Astrocyte of the spinal cord (primary cell): ENCODE results near the gene FAM50A.
A peak's percentile ranks its signal among the peaks of the same experiment; 100 is the strongest.

Experiments
- DNase-seq: peaks from one replicate; pipeline ENCODE4 v3.0.0; 2011; ENCODE audit warnings: low read depth, low spot score
- H3K4me3 ChIP-seq: 2 replicates; pipeline ENCODE4 v1.5.1; 2011; ENCODE audit warnings: low read depth, mild to moderate bottlenecking, low read length, moderate library complexity
- in situ Hi-C: cut with HindIII; loops from 2 replicates; pipeline ENCODE4 v1.10.0; 2017; ENCODE audit warnings: low sequenced_read_pairs
- TF ChIP-seq, protein P1 (sequence below): IDR thresholded peaks from 2 replicates; pipeline ENCODE4 v1.5.1; 2012; ENCODE audit warnings: low read depth, mild to moderate bottlenecking, low read length, inconsistent platforms

The FAM50A gene

DNA sequence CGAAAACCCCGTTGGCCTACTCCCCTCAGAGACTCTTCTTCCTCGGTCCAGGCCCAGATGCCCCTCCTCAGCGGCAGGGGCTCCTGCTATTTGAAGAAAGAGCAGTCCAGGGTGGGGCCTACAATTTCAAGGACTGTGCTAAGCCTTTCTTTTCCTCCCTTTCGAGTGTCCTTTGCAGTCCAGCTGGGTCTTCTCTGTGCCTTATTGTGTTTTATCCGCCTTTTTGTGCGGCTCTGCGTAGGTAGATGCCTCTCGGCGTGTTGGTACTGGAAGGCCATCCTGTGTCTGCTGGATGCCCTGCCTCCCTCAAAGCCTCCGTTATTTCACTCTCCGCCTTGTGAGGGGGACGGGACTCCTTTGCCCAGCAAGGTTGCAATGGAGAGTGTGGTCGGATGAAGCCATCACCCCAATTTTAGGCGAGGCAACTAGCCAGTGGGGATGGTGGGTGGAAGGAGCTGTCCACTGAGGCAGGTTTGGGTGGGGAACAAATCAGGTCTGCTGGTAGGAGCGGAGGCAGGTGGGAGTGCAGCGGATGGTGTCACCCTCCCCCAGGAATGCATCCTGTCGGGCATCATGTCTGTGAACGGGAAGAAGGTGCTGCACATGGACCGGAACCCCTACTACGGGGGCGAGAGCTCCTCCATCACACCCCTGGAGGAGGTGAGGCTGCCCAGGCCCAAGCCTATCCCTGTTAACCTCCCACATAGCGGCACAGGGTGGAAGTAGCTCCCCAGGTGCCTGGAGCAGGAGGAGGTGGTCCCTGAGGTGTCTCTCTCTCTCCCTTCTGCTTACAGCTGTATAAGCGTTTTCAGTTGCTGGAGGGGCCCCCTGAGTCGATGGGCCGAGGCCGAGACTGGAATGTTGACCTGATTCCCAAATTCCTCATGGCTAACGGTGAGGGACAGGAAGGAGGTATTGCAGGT, 5.7 kb upstream of the FAM50A start:
- TF ChIP-seq, protein P1, sequence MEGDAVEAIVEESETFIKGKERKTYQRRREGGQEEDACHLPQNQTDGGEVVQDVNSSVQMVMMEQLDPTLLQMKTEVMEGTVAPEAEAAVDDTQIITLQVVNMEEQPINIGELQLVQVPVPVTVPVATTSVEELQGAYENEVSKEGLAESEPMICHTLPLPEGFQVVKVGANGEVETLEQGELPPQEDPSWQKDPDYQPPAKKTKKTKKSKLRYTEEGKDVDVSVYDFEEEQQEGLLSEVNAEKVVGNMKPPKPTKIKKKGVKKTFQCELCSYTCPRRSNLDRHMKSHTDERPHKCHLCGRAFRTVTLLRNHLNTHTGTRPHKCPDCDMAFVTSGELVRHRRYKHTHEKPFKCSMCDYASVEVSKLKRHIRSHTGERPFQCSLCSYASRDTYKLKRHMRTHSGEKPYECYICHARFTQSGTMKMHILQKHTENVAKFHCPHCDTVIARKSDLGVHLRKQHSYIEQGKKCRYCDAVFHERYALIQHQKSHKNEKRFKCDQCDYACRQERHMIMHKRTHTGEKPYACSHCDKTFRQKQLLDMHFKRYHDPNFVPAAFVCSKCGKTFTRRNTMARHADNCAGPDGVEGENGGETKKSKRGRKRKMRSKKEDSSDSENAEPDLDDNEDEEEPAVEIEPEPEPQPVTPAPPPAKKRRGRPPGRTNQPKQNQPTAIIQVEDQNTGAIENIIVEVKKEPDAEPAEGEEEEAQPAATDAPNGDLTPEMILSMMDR, result no peak
- no peak for DNase-seq
- in situ Hi-C loops, result no loop called here
- peak overlapping the region; percentile 71 for H3K4me3 ChIP-seq

DNA sequence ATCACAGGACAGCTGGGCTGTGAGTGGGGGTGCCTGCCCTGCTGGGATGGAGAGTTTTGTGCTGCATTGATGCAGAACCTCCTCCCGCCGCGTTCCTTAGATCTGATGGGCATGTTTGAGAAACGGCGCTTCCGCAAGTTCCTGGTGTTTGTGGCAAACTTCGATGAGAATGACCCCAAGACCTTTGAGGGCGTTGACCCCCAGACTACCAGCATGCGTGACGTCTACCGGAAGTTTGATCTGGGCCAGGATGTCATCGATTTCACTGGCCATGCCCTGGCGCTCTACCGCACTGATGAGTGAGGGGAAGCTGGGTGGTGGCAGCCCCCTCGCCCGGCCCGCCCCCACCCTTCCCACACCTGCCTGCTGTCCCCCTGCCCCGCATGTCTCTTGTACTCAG, 4.1 kb upstream of the FAM50A start:
- TF ChIP-seq, protein P1, result no peak
- no peak for DNase-seq
- in situ Hi-C loops, result no loop called here
- H3K4me3 ChIP-seq, result no peak overlapping the region

DNA sequence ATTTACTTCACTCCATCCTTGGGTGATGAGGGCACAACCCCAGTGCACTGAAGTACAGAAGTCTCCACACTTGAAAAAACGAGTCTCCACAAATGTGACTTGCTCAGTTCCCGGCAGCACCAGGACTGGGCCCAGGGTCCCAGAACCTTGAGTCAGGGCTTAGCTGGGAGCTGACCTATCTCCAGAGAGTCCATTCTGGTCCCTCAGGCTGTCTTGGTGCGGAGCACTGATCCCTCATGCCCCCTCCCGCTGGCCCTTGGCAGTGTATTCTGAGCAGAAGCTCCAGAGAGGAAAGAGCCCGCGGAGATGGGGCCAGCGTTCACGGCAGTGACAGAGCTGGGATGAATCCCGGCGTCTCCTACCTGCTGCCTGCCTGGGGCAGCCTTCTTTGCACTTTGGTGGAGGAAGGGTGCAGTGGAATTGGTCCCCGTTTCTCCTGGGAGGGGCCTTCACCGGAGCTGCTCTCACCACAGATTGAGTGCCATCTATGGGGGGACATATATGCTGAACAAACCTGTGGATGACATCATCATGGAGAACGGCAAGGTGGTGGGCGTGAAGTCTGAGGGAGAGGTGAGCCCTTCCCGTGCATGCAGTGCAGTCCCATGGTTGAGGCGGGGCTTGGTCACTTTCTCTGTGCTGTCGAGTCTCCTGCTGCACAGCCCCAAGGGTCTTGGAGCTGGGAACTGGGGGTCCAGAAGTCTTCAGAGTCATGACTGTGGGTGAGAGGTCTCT, 3.2 kb upstream of the FAM50A start:
- TF ChIP-seq, protein P1, result no peak
- no peak overlapping the region for H3K4me3 ChIP-seq
- in situ Hi-C loops, result no loop called here
- no peak for DNase-seq

DNA sequence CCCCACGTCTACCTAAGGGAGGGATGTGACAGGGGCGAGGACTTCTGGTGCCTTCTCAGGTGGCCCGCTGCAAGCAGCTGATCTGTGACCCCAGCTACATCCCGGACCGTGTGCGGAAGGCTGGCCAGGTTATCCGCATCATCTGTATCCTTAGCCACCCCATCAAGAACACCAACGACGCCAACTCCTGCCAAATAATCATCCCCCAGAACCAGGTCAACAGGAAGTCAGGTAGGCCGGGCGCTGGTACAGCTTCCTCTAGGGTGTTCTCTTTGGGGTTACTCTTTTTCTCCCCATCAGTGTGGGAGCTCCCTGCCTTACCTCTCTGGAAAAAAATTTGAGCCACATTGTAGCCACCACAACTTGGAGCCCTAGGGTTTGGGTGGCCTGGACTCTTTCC, 2.4 kb upstream of the FAM50A start:
- TF ChIP-seq, protein P1, result no peak
- DNase-seq, result no peak
- in situ Hi-C loops, result no loop called here
- no peak overlapping the region for H3K4me3 ChIP-seq

DNA sequence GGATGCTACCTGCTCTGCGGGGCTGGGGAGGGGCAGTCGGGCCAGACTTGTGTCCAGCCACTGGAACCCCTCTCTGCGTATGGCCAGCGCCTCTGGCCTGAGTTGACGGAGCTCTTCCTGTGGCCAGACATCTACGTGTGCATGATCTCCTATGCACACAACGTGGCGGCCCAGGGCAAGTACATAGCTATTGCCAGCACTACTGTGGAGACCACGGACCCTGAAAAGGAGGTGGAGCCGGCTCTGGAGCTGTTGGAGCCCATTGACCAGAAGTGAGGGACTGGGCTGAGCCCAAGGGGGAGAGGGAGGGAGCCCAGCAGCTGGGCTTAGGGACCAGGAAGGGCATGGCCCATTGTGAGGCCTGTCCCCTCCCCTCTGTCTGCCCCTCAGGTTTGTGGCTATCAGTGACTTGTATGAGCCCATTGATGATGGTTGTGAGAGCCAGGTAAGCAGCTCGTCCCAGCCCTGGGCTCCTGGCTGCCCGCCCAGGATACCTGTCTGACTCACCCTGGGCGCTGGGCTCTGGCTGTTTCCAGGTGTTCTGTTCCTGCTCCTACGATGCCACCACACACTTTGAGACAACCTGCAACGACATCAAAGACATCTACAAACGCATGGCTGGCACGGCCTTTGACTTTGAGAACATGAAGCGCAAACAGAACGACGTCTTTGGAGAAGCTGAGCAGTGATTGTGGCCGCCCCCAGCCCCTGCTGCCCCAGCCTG, 1.8 kb upstream of the FAM50A start:
- in situ Hi-C loops, result no loop called here

DNA sequence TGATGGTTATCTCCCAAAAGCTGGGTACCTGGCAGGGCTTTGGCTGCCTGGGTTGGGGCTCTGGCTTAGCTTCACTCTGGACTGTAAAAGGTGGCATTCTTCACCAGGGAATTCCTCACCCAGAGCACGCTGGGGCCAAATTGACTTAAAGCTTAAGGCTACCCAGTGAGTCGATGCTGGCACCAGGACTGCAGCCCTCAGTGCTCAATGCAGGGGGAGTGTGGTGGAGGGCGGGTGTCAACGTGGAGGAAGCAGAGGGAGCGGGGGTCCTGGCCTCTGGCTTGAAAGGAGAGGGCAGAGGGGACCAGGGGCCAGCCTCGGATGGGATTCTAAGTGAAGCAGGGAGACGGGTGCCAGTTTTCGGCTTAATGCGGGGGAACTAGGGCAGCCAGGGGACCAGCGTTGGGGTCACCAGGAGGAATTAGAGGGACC, 446 bp upstream of the FAM50A start:
- in situ Hi-C loops, result no loop called here
- TF ChIP-seq, protein P1, result no peak
- H3K4me3 ChIP-seq, result peak overlapping the region; percentile 20
- no peak for DNase-seq

More for the DNA sequence above, 1.8 kb upstream of the FAM50A start:
- H3K4me3 ChIP-seq, result no peak overlapping the region
- DNase-seq, result no peak
- TF ChIP-seq, protein P1, result no peak
